HG02840 (cell line): ENCODE measurements around the gene ADAMTS4.

ENCODE experiments used
- ATAC-seq: cut with Tn5 transposase; IDR thresholded peaks from one replicate; pipeline ENCODE4 v1.9.1; 2021; ENCODE audit warnings: mild to moderate bottlenecking, moderate library complexity, moderate number of reproducible peaks; ENCODE audit not compliant: unreplicated experiment, low FRiP score

ADAMTS4 gene

DNA sequence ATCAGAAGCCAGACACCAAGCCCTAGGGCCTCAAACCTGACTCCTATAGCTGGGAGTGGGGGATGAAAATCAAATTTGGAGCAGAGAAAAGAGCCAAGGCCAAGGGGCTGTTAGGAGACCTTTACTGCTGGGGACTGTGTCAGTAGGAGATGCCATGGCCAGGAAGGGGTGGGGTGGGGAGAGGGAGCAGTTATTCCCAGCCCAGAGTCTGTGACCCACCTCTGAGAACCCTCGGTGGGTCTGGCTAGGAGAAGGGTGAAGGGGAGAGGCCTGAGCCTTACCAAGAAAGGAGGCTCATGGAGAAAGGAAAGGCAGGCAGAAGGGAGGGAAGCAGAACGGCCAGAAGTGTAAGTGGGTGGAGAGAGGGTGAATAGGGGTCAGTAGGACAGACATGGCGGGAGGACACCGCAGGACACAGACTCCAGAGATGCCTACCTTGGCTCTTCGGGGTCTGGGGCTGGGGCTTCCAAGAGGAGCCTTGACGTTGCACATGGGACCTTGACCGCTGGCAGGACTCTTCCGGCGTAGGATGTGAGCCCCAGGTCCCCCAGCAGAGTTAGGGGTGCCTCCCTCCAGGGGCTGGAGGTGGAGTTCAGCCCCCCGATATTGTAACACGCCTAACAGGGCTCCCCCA, 1.2 kb downstream of the ADAMTS4 start:
- ATAC-seq: no peak

DNA sequence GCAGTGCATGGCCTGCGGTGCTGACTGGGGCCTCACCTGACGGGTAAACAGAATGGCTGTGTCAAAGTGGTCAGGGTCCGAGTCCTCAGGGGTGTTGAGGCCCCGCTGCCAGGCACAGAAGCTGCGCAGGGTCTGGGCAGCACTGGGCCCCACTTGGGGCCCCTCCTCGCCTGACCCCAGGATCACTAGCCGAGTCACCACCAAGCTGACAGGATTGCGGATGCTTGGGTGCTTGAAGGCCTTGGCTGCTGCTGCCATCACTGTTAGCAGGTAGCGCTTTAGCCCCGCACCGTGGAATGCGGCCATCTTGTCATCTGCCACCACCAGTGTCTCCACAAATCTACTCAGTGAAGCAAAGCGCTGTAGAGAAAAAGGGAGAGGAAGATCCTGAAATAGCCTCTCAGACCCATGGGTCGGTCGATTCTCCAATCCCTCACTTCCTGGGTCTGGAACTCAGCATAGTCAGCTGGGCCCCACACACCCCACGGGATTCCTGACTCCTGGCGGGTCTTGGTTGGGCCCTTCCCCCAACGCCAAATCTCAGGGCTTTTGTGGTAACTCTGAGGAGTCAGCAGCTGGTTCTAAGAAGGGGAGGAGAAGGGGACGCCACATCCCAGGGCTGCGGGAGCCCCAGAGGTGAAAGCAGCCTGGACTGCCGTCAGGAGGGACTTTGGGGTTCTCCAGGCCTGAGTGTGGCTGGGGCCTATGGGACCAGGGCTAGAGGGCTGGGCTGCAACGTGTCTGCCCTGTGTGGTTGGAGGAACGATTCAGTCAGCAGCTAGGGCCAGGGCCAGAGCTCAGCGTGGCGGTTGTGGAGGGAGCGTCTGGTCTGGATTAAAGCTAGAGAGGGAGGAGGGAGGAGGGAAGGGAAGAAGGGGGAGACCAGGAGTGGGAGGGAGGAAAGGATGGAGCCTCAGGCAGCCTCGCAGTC, 2.1 kb downstream of the ADAMTS4 start:
- no peak for ATAC-seq

DNA sequence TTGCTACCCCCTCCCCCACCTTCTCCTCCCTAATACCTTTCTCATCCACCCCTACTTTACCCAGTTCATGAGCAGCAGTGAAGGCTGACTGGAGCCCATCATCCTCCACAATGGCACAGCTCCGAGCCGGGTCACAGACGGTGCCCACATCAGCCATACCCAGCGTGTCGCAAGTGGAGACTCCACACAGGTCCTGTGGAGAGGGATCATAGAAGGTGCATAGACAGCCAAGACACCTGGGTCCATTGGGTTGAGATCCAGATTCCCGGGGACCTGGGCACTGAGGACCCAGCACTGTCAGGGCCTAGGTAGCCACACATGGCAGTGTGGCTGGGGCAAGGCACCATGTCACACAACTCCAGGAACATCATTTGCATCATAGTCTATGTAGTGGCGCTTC, 2.7 kb downstream of the ADAMTS4 start:
- ATAC-seq: no peak

GRCh38 chr1:161195171-161195570, 3.7 kb downstream of the ADAMTS4 start:
- no peak for ATAC-seq

GRCh38 chr1:161193561-161194235, 5.2 kb downstream of the ADAMTS4 start:
- ATAC-seq: no peak

GRCh38 chr1:161192476-161193465, 6.1 kb downstream of the ADAMTS4 start:
- no peak for ATAC-seq

- ATAC-seq: no peak
Measured at GRCh38 chr1:161191971-161192370, 6.9 kb downstream of the ADAMTS4 start.

DNA sequence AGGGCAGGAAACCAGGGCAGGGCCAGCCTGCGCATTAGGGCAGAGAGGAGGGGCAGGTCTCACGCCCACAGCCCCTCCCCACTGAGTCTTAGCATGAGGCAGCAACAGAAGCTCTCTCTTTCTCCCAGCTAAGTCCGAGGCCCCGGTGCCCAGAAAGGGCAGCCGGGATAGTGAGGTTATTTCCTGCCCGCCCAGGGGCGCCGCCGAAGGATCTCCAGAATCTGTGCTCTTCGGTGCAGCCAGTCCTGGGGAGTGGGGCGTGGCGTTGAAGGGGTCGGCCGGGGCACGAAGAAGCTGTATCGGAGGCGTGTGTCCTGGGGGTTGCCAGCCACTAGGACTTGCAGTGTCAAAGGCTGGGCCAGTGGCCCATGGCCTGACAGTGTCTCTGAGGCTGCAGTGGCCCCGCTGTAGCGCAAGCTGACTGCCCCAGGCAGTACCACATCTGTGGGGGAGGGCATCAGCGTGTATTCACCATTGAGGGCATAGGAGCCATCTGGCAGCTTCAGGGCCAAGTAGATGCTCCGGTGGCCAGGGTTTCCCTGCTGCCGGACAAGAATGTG, 7.8 kb downstream of the ADAMTS4 start:
- ATAC-seq: no peak

GRCh38 chr1:161189036-161189435, 9.8 kb downstream of the ADAMTS4 start:
- no peak for ATAC-seq

GRCh38 chr1:161188381-161188780, 10.5 kb downstream of the ADAMTS4 start:
- no peak for ATAC-seq

GRCh38 chr1:161187311-161187710, 11.5 kb downstream of the ADAMTS4 start:
- ATAC-seq: no peak

DNA sequence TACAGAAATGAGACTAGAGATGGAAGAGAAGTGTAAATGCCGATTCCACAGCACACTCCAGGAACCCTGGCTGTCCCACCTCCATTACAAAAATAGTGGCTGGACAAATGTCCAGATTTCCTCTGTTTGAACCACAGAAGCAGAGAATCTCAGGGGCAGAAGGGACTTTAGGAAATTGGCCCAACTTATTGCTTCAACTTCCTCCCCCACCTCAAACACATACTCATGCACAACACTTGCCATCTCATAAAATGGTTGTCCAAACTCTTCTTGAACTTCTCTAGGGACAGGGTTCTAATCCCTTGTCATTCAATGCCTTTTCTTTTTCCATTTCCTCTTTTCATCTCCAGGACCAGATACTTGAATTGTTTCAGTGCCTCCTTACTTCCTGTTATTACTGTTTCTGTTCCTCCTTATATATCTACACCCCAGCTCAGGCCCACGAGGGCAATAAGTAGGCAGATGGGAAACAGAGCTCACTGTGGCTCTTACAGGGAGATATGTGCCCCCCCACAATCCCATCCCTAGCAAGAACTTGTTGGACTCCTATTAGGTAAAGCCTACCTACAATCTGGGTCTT, 13.0 kb downstream of the ADAMTS4 start:
- ATAC-seq: peak; percentile 20

DNA sequence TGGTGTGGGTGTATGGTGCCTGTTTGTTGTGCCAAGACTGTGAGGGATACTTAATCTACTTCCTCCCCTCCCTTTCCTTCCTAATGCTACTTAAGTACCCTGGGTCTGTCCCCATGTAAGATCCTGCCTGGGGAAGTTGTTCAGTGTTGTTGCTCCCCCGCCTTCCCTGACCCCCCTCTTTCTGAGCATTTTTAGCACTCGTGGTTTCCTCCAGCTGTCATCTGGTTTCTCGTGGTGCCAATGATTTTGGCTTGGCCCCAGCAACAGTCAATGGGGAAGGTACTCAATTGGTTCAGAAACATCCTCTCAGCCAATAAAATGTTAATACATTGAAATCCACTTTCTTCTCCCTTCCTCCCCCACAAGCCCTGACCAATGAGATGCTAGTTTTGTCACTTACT, 13.6 kb downstream of the ADAMTS4 start:
- peak; percentile 53 for ATAC-seq

DNA sequence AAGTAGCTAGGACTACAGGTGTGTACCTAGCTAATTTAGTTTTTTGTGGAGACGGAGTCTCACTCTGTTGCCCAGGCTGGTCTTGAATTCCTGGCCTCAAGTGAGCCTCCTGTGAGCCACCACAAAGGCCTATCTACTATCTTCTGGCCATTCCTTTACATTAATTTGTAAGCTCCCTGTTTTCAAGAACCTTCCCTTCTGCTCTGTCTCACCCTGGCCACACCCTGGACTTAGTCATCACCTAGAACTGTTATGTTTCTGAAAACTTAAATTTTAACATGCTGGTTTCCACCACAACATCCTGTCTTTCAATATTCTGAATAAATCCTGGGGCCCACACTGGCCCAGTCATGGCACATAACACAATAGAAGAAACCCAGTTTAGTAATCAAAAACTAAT, 16.6 kb downstream of the ADAMTS4 start:
- ATAC-seq: no peak

- no peak for ATAC-seq
Measured at GRCh38 chr1:161180639-161181038, 18.2 kb downstream of the ADAMTS4 start.

GRCh38 chr1:161179698-161180097, 19.2 kb downstream of the ADAMTS4 start:
- ATAC-seq: no peak

DNA sequence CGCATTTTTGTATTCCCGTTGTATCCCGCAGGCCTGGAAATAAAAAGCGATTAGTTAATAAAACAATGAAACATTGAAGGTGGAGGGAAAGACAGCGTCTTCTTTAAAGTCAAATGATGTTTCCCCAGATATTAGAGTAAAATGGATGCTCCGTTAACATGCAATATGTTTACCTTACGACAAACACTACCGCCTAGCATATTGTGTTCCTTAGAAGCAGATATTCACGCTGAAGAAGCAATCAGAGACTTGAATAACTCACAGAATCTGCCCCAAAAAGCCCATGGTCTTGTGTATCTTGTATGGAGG, 21.0 kb downstream of the ADAMTS4 start:
- no peak for ATAC-seq

GRCh38 chr1:161177112-161177935, 21.5 kb downstream of the ADAMTS4 start, which contains the start of gene B4GALT3:
TSS of gene B4GALT3 (minus strand) at chr1:161177507. CDS start at chr1:161176060, 1,447 bp downstream.
- ATAC-seq: peak; percentile 69
